ENCODE measurements around the gene KY.

DNA sequence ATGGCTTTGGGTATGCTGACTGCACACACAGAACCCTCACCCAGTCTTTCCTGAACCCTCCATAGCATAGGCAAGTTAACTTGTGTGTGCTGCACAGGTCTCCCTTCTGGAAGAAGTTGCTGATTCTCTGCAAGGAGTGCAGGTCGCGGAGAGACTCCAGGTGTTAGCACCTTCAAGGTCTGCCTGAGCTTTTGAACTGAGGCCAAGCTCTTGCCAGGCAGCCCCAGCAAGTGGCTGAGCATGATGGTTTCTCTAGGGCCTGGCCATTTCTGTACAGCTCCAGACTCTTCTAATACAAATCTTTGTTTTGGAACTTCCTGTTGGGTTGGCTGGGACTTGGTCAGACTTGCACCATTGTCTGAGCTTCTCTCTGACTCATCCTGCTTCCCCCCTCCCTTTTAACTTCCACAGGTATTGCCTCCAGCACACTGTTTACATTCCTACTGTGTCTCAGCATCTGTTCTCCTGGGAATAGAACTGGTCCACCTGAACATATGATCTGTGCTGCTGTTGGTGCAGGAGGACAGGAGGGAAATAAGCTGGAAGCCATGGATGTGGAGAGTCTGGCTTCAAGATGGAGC lies 53.3 kb downstream of the KY start:
- TF ChIP-seq TCF12 (IDR thresholded peaks at IDR 0.05): no peak
- TF ChIP-seq TCF12 (CRISPR knock-in tag; IDR thresholded peaks at IDR 0.05): no peak
- no peak for TF ChIP-seq MXI1 (IDR thresholded peaks at IDR 0.05; ENCODE audit: borderline replicate concordance, low read depth, low read length)
- TF ChIP-seq ZNF331 (CRISPR knock-in tag; IDR thresholded peaks at IDR 0.05): no peak
- no peak for TF ChIP-seq TP53 (CRISPR knock-in tag; conservative IDR thresholded peaks at IDR 0.05)
- TF ChIP-seq IKZF4 (CRISPR knock-in tag; IDR thresholded peaks at IDR 0.05; ENCODE audit: borderline replicate concordance, low read depth, not compliant biosample characterization): no peak
- TF ChIP-seq, protein P1, sequence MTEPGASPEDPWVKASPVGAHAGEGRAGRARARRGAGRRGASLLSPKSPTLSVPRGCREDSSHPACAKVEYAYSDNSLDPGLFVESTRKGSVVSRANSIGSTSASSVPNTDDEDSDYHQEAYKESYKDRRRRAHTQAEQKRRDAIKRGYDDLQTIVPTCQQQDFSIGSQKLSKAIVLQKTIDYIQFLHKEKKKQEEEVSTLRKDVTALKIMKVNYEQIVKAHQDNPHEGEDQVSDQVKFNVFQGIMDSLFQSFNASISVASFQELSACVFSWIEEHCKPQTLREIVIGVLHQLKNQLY (CRISPR knock-in tag; IDR thresholded peaks at IDR 0.05): no peak
